Motor neuron (in vitro differentiated cells): Measurements from ENCODE around the gene GRIN2D. TPM values are rescaled to one million over a fixed set of nuclear protein-coding genes. Genes with fewer than 3 reads are reported as not detected.
"Not testable (repeated sequence)": the region's sequence is repeated elsewhere in the genome, so short reads cannot be mapped to it uniquely, and the experiment has no call there.

Experiments
- ATAC-seq, 8 experiments: fragments of 200-7000 bp; cut with Tn5 transposase; replicated peaks in 6 of 8; 2 replicates each; pipeline ENCODE4 v1.8.0; 2021; ENCODE audit warnings: mild to moderate bottlenecking in 8 of 8, moderate library complexity in 8 of 8
- H3K27ac ChIP-seq, 2 donors: fragments of 250-450 bp; sonication (Bioruptor Pico); 2 replicates each; pipeline ENCODE4 v1.9.0; 2021; ENCODE audit warnings: antibody characterized with exemption in 2 of 2, mild to moderate bottlenecking in 2 of 2, moderate library complexity in 1 of 2
- H3K4me1 ChIP-seq, 2 donors: fragments of 250-450 bp; sonication (Bioruptor Pico); replicated peaks in 1 of 2; 2 replicates each; pipeline ENCODE4 v1.6.1; 2021; ENCODE audit warnings: antibody characterized with exemption in 2 of 2, mild to moderate bottlenecking in 2 of 2, moderate library complexity in 1 of 2
- H3K4me3 ChIP-seq, 5 donors: fragments of 250-450 bp; sonication (Bioruptor Pico); 2 replicates each; pipeline ENCODE4 v1.9.0; 2021; ENCODE audit warnings: antibody characterized with exemption in 5 of 5, mild to moderate bottlenecking in 5 of 5, moderate library complexity in 4 of 5
- WGBS, 10 experiments: fragments of 450-650 bp; shearing (Covaris generic); methylation state at CpG; one replicate each; pipeline ENCODE4 v1.0.0; 2022; 5-methylcytosine and 5-hydroxymethylcytosine counted together
- in situ Hi-C, 9 experiments: fragments of 400-800 bp; cut with MboI; loops; one replicate each; pipeline ENCODE4 v1.15.0; 2021; ENCODE audit warnings: low sequenced_read_pairs in 9 of 9, low pct_unique_long_range_greater_than_20kb in 2 of 9; ENCODE audit not compliant: unreplicated experiment in 9 of 9
- total RNA-seq, 8 experiments: library from RNA; unstranded; fragments of 300-600 nt; gene quantifications; 2 replicates each; pipeline versions ENCODE4 v1.2.3 to v1.2.4, GENCODE V29; 2022

The GRIN2D gene
- total RNA-seq, 8 experiments from 2014 or later = 0.31 to 3.2 (median 1.2) TPM

DNA sequence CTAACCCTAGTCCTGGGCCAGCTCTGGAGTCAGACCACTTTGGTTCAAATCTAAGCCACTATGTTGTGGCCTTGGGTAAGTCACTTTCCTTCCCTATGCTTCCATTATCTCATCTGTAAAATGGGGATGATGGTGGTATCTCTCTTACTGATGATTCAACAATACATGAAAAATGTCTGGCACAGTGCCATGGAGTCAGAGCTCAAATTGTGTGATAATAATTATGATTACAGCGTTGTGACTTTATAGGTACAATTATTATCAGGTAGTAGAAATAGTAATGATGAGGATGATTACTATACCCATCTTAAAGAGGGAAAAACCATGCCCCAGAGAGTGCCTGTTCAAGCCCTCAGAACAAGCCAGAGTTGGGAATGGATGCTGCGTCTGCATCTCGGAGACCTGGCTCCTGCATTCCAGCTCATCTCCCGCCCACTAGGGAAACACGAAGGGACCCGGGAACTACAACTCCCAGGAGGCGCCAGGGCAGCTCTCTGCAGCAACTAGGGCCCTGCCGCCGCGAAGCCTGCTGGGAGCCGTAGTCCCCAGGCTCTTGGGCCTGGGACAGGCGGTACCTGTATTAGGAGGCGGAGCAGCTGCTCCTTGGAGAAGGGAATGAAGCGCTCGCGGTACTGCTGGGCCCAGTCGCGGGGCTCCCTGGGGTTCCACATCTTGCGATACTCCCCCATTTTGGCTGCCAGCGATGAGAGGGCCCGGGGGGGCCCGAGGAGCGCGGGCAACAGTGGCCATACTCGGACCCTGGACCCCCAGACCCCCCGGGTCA is 30.6 kb upstream of the GRIN2D start:
- WGBS, 10 experiments = 17 to 100% (median 86%) methylated on average over 1 to 6 of the region's 26 CpGs; no CpG with 5 or more reads in 3 of the 10 experiments
- Histone ChIP-seq H3K4me3 (peak overlapping the region; percentile 22 to 34 (median 28)), H3K27ac (peak overlapping the region; percentile 85 to 88), H3K4me1 (peaks cover 0 to 9% of the 10 kb centered on the region in 2 donors)
- in situ Hi-C loops = no loop called here
- peak; percentile 76 to 88 (median 82) for ATAC-seq

DNA sequence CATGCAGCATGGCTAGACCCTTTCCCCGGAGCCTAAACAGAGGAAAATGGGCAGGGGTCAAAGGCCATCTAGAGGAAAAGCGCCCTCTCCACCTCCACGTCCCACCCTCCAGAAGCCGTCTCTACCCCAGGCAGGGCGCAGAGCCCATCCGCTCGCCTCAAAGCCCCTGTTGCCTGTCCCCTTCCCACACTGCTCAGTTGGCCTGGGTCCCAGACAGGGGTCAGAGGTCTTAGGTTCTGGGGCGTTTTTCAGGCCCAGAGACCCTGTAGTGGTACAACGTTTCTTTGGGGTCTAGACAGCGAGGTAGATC is 30.0 kb upstream of the GRIN2D start:
- 0 to 20% (median 0%) methylated on average over 1 to 5 of the region's 10 CpGs; no CpG with 5 or more reads in 6 of the 10 experiments for whole genome bisulfite sequencing, 10 experiments
- peak overlapping the region; percentile 22 to 34 (median 28) for H3K4me3 ChIP-seq
- peak; percentile 8 to 46 (median 30) for ATAC-seq
- peaks cover 0 to 9% of the 10 kb centered on the region in 2 donors for H3K4me1 ChIP-seq
- H3K27ac ChIP-seq = peak overlapping the region; percentile 85 to 88
- in situ Hi-C loops = no loop called here

DNA sequence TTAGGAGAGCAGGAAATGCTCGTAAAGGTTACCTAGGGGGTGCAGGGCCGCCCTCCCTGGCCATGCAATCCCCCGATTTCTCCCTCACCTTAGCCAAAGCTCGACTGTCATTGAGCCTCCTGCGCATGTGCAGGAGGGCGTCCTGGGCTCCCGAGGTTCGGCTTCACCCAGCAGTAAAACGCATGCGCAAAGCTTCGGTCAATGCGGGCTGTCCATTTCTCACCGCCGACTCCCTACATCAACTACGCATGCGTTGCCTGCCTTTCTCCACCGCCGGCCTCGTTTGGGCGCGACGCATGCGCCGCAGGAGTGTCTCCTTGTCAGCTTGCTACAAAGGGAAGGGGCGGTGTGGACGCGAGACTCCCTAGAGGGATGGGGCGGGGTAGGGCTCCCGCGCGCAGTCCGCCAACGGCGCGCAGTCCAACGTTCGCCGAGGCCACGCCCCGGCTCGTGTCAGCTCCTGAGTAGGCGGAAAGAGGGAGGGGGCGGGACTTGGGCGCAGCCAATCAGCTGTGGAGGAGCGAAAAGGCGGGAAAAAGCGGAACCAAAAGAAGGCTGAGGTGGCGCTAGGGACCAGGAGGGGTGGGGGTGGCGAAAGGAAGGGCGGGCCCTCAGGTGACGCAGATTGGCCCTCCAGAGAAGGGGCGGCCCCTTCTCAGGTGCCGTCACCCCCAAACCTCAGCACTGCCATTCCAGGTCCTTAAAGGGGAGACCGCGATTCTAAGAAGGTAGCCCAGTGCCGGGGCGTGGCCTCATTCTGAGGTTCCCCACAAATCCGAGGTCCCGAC is 29.5 kb upstream of the GRIN2D start, which contains the start of the genes SYNGR4 and TMEM143:
SYNGR4 (plus strand) TSS at position 558 of the 788 bp plus-strand sequence. CDS start 1,476 bp downstream, outside the sequence.
TMEM143 (minus strand) TSS at position 131 of the 788 bp plus-strand sequence; CDS start at position 111, 20 bp downstream.
- peak within 1 kb of the TSS; percentile 85 to 88 for H3K27ac ChIP-seq
- ATAC-seq = peak; percentile 83 to 91 (median 88)
- peak within 1 kb of the TSS; percentile 22 to 34 (median 28) for H3K4me3 ChIP-seq
- in situ Hi-C loops = no loop called here
- H3K4me1 ChIP-seq = peaks cover 0 to 9% of the 10 kb centered on the region in 2 donors
- WGBS, 10 experiments = 0% methylated on average over 1 to 18 of the region's 59 CpGs; no CpG with 5 or more reads in 5 of the 10 experiments

DNA sequence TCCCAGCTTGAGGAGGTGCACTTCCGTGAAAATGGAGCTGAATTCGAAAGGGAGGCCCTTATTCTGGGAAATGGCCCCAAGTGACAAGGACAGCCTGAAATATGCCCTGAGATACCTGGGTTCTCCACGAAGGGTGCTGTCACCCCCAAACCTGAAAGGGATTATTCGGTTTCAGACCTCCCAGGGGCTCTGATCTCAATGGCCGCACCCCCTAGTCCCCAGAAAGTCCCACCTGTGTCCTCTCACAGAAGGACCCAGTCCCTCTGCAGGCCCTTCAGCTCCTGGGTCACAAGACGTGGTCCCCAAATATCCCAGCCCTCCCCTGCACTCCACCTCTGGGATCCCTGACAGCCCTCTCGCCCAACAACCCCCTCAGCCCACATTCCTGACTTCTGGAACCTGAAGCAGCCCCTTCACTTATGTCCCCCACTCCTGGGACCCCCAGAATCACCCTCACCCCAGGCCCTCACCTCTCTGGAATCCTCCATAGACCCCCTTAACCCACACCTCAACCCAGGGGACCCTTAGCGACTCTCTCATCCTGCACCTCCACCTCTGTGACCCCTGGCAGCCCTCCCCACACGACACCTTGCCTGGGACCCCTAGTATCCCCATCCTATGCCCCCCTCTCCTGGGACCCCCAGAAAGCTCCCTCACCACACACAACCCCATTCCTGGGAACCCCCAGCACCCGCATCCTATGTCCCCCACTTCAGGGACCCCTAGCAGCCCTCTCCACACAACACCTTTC is 28.7 kb upstream of the GRIN2D start:
- H3K4me1 ChIP-seq = peaks cover 3 to 9% of the 10 kb centered on the region in 2 donors
- 36 to 80% (median 46%) methylated on average over 2 to 4 of the region's 10 CpGs; no CpG with 5 or more reads in 7 of the 10 experiments for WGBS, 10 experiments
- H3K27ac ChIP-seq = peak overlapping the region in 1 of 2 donors; percentile 38
- ATAC-seq = no peak
- peak overlapping the region in 2 of 5 donors; percentile 6 to 11 for H3K4me3 ChIP-seq
- in situ Hi-C loops = no loop called here

DNA sequence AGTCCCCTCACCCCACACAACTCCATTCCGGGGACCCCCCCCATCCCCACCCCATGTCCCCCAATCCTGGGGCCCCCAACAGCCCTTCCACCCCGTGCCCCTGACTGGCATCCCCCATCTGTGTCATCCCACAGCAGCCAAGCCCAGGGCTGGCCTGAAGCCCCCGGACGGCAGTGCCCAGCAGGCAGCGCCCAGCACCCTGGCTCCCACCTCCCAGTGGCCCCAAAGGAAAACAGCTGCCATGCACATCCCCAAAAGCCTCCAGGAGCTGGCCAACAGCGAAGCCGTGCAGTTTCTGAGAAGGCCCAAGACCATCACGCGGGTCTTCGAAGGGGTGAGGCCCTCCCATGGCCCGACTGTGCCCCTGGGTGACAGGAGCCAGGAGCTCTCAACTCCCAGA is 27.9 kb upstream of the GRIN2D start:
- no CpG with 5 or more reads among the region's 11 CpGs for WGBS, 10 experiments

DNA sequence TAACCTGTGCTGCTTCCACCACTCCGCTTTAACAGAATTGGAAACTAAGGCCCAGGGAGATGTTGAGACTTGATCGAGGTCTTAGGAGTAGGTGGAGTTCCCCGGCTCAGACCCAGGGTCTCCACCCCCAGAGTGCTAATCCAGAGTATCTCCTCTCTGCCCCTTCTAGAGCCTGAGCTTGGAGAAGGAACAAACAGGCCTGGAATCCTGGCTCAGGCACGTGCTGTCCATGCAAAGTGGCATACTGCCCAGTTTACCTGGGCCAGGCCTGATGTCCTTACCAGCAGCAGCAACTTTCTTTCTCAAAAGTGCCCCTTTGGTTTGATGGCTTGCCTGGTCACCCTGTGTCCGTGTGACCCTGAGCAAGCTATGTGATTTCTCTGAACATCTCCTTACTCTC is 25.6 kb upstream of the GRIN2D start:
- in situ Hi-C loops = no loop called here
- no peak for ATAC-seq
- WGBS, 10 experiments = 20 to 83% (median 75%) methylated on average over 1 to 5 of the region's 5 CpGs; no CpG with 5 or more reads in 3 of the 10 experiments
- Histone ChIP-seq H3K27ac (no peak overlapping the region), H3K4me3 (no peak overlapping the region), H3K4me1 (peaks cover 3 to 9% of the 10 kb centered on the region in 2 donors)

More for the DNA sequence above, 27.9 kb upstream of the GRIN2D start:
- in situ Hi-C loops = no loop called here
- ATAC-seq = no peak
- Histone ChIP-seq H3K27ac (no peak overlapping the region), H3K4me3 (no peak overlapping the region), H3K4me1 (peaks cover 3 to 9% of the 10 kb centered on the region in 2 donors)

DNA sequence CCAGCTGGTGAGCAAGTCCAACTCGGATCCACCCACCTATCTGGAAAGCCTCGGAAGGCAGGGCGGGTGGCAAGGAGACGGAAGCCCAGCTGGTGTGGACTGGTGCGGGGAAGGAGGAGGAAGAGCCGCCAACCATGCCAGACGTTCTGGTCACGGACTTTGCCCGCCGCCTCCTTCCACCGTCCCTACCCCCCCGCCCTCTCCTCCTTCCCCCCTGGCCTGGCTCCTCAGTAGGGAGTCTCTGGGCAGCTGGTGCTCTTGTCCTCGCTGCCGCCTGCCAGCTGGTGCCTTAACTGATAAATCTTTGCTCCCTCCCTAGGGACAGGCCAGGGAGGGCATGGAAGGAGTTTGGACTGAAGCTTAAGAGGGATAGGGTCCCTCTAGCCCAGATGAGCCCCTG is 24.5 kb upstream of the GRIN2D start:
- WGBS, 10 experiments = 40 to 100% (median 90%) methylated on average over 1 to 2 of the region's 14 CpGs; no CpG with 5 or more reads in 7 of the 10 experiments

DNA sequence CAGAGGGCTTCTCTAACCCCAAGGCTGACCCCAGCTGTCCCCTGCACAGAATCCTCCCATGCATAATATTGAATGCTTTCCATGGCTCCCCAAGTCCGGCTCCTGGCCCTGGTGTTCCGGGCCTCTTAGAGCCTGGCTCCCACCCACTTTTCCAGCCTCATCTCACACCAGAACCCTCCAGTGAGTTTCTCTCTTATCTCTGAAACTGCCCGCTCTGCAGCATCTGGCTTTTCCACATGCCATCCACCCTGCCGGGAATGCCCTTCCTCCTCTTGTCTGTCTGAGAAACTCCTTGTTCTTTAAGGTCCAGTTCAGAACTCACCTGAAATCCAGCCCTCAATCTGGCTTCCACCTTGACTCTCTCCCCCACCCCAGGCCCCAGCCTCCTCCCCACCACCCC is 22.5 kb upstream of the GRIN2D start:
- Histone ChIP-seq H3K4me3 (no peak overlapping the region), H3K27ac (no peak overlapping the region), H3K4me1 (peaks cover 0 to 3% of the 10 kb centered on the region in 2 donors)
- in situ Hi-C loops = no loop called here
- no peak for ATAC-seq
- WGBS, 10 experiments = 0 to 100% (median 69%) methylated on average over 1 to 3 of the region's 4 CpGs; no CpG with 5 or more reads in 5 of the 10 experiments

More for the DNA sequence above, 24.5 kb upstream of the GRIN2D start:
- peaks cover 3 to 4% of the 10 kb centered on the region in 2 donors for H3K4me1 ChIP-seq
- no peak overlapping the region for H3K27ac ChIP-seq
- in situ Hi-C loops = no loop called here
- H3K4me3 ChIP-seq = no peak overlapping the region
- no peak for ATAC-seq

DNA sequence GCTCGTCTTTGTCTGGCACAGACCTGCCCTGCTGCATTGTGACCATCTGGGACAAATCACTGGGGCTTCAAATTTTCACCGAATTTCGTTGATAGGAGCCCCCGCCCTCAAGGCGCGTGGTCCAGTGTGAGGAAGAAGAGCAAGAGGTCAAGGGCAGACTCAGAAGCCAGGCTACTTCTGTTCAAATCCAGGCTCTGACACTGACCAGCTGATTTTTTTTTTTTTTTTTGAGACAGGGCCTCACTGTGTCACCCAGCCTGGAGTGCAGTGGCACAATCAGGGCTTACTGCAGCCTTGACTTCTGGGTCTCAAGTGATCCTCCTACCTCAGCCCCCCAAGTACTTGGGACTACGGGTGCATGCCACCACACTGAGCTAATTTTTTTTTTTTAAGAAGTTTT is 22.1 kb upstream of the GRIN2D start:
- peaks cover 0 to 3% of the 10 kb centered on the region in 2 donors for H3K4me1 ChIP-seq
- 58 to 100% (median 90%) methylated on average over 1 to 2 of the region's 7 CpGs; no CpG with 5 or more reads in 4 of the 10 experiments for WGBS, 10 experiments
- no peak for ATAC-seq
- in situ Hi-C loops = no loop called here
- no peak overlapping the region for H3K27ac ChIP-seq
- no peak overlapping the region for H3K4me3 ChIP-seq

DNA sequence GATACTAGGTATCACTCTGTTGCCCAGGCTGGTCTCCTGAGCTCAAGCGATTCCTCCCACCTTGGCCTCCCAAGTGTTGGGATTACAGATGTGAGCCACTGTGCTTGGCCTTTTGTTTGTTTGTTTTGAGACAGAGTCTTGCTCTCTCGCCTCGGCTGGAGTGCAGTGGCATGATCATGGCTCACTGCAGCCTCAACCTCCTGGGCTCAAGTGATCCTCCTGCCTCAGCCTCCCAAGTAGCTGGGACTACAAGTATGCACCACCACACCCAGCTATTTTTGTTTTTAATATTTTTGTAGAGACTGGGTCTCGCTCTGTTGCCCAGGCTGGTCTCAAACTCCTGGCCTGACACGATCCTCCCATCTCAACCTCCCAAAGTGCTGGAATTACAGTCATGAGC is 21.7 kb upstream of the GRIN2D start:
- H3K4me3 ChIP-seq, in situ Hi-C loops, ATAC-seq, H3K27ac ChIP-seq, H3K4me1 ChIP-seq: not testable (repeated sequence)
- WGBS, 10 experiments = 93 to 100% (median 94%) methylated on average over 1 to 5 of the region's 5 CpGs; no CpG with 5 or more reads in 4 of the 10 experiments

DNA sequence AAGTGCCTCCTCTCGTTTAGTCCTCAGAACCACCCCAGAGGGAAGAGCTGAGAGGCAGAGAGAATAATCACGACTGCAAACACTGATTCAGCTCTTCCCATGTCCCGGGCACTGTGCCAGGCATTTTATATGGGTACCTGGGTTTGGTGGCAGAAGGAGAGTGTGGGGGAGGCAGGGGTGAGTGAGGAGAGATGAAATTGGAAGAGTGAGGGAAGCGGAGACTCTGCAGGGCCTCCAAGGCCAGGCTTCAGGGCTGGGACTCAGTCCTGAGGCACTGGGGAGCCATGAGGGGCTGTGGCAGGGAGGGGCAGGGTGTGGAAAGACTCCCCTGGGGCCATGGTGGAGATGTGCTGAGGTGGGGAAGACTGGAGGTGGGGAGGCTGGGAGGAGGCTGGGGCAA is 20.6 kb upstream of the GRIN2D start:
- 17 to 80% (median 50%) methylated on average over 1 to 3 of the region's 4 CpGs; no CpG with 5 or more reads in 5 of the 10 experiments for WGBS, 10 experiments
- H3K4me3 ChIP-seq = no peak overlapping the region
- in situ Hi-C loops = no loop called here
- ATAC-seq = peak; percentile 3 to 63 (median 53)
- no peak overlapping the region for H3K27ac ChIP-seq
- H3K4me1 ChIP-seq = peaks cover 0 to 3% of the 10 kb centered on the region in 2 donors

DNA sequence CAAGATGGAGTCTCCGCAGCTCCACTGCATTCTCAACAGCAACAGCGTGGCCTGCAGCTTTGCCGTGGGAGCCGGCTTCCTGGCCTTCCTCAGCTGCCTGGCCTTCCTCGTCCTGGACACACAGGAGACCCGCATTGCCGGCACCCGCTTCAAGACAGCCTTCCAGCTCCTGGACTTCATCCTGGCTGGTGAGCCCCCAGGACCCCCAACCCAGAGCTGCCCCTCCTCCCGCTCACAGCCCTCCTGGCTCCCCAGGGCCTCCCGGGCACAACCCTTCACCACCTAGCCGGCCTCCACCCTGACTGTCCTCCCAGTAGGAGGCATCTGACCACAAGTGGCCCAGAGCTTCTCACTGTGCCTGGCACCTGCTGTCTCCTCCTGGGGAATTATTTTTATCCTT is 19.9 kb upstream of the GRIN2D start:
- WGBS, 10 experiments = 80 to 100% (median 89%) methylated on average over 1 to 3 of the region's 11 CpGs; no CpG with 5 or more reads in 7 of the 10 experiments

More for the DNA sequence above, 19.9 kb upstream of the GRIN2D start:
- ATAC-seq = no peak
- peaks cover 0 to 3% of the 10 kb centered on the region in 2 donors for H3K4me1 ChIP-seq
- in situ Hi-C loops = no loop called here
- no peak overlapping the region for H3K4me3 ChIP-seq
- H3K27ac ChIP-seq = no peak overlapping the region
